ENCODE measurements around the gene SP140.

Gene SP140

GRCh38 chr2:230225486-230225885 lies at the start of gene SP140:
SP140 (plus strand) TSS chr2:230225736; CDS start chr2:230225845, 109 bp downstream.
- H3K36me3 Mint-ChIP-seq, result peaks cover 31 to 44% of the 10 kb centered on the region in 2 donors
- H3K27me3 Mint-ChIP-seq, result no peaks in the 10 kb centered on the region
- peak; percentile 89 for DNase-seq
- peak within 1 kb of the TSS; percentile 95 for H3K4me3 Mint-ChIP-seq
- H3K4me1 Mint-ChIP-seq, result peaks cover 38 to 79% of the 10 kb centered on the region in 2 donors
- peak; percentile 87 for ATAC-seq (replicated peaks)
- H3K9me3 Mint-ChIP-seq, result no peaks in the 10 kb centered on the region
- H3K27ac Mint-ChIP-seq, result peak within 1 kb of the TSS; percentile 98

GRCh38 chr2:230176996-230177395 lies 48.5 kb upstream of the SP140 start:
- peaks cover 0 to 3% of the 10 kb centered on the region in 2 donors for H3K4me1 Mint-ChIP-seq
- peak overlapping the region; percentile 28 for H3K27ac Mint-ChIP-seq
- peaks cover 66 to 70% of the 10 kb centered on the region in 2 donors for H3K36me3 Mint-ChIP-seq
- H3K27me3 Mint-ChIP-seq, result no peaks in the 10 kb centered on the region
- no peak overlapping the region for H3K4me3 Mint-ChIP-seq
- no peak for ATAC-seq (replicated peaks)
- no peak for DNase-seq
- H3K9me3 Mint-ChIP-seq, result no peaks in the 10 kb centered on the region

- H3K27ac Mint-ChIP-seq, result peak overlapping the region; percentile 73
- H3K9me3 Mint-ChIP-seq, result no peaks in the 10 kb centered on the region
- no peak for DNase-seq
- peaks cover 0 to 3% of the 10 kb centered on the region in 2 donors for H3K4me1 Mint-ChIP-seq
- H3K27me3 Mint-ChIP-seq, result no peaks in the 10 kb centered on the region
- no peak for ATAC-seq (replicated peaks)
- no peak overlapping the region for H3K4me3 Mint-ChIP-seq
- peaks cover 67 to 74% of the 10 kb centered on the region in 2 donors for H3K36me3 Mint-ChIP-seq
These were observed 46.7 kb upstream of the SP140 start for GRCh38 chr2:230178546-230179485.

- Mint-ChIP-seq H3K4me3 (no peak overlapping the region), H3K4me1 (peaks cover 0 to 3% of the 10 kb centered on the region in 2 donors), H3K27ac (peak overlapping the region; percentile 37), H3K9me3 (no peaks in the 10 kb centered on the region), H3K27me3 (no peaks in the 10 kb centered on the region), H3K36me3 (peaks cover 62 to 72% of the 10 kb centered on the region in 2 donors)
- no peak for ATAC-seq (replicated peaks)
- no peak for DNase-seq
These were observed 45.6 kb upstream of the SP140 start for GRCh38 chr2:230179907-230180306.

- peaks cover 62 to 78% of the 10 kb centered on the region in 2 donors for H3K36me3 Mint-ChIP-seq
- ATAC-seq (replicated peaks) (no peak), DNase-seq (no peak)
- no peak overlapping the region for H3K4me3 Mint-ChIP-seq
- H3K27ac Mint-ChIP-seq, result peak overlapping the region; percentile 63
- H3K4me1 Mint-ChIP-seq, result peaks cover 0 to 4% of the 10 kb centered on the region in 2 donors
- no peaks in the 10 kb centered on the region for H3K9me3 Mint-ChIP-seq
- no peaks in the 10 kb centered on the region for H3K27me3 Mint-ChIP-seq
These were observed 44.3 kb upstream of the SP140 start for GRCh38 chr2:230181195-230181594.

- Mint-ChIP-seq H3K36me3 (peaks cover 42 to 82% of the 10 kb centered on the region in 2 donors), H3K9me3 (peaks cover 2 to 3% of the 10 kb centered on the region in 2 donors), H3K4me1 (peaks cover 6 to 8% of the 10 kb centered on the region in 2 donors), H3K27ac (peak overlapping the region; percentile 67), H3K4me3 (no peak overlapping the region), H3K27me3 (no peaks in the 10 kb centered on the region)
- DNase-seq (no peak), ATAC-seq (replicated peaks) (no peak)
These were observed 40.6 kb upstream of the SP140 start for GRCh38 chr2:230184727-230185578.

- peak overlapping the region; percentile 91 for H3K27ac Mint-ChIP-seq
- peaks cover 30 to 45% of the 10 kb centered on the region in 2 donors for H3K4me1 Mint-ChIP-seq
- peak; percentile 65 for DNase-seq
- peaks cover 39 to 55% of the 10 kb centered on the region in 2 donors for H3K36me3 Mint-ChIP-seq
- H3K27me3 Mint-ChIP-seq, result no peaks in the 10 kb centered on the region
- peak overlapping the region; percentile 71 to 72 for H3K4me3 Mint-ChIP-seq
- no peaks in the 10 kb centered on the region for H3K9me3 Mint-ChIP-seq
- peak; percentile 75 to 82 for ATAC-seq (replicated peaks)
These were observed 23.0 kb upstream of the SP140 start for GRCh38 chr2:230202430-230203109.

- Mint-ChIP-seq H3K27ac (peak overlapping the region; percentile 91), H3K36me3 (peaks cover 39 to 50% of the 10 kb centered on the region in 2 donors), H3K27me3 (no peaks in the 10 kb centered on the region), H3K9me3 (no peaks in the 10 kb centered on the region), H3K4me3 (peak overlapping the region; percentile 71 to 72), H3K4me1 (peaks cover 30 to 45% of the 10 kb centered on the region in 2 donors)
- peak in 1 of 2 donors; percentile 12 for ATAC-seq (replicated peaks)
- peak; percentile 44 for DNase-seq
These were observed 22.3 kb upstream of the SP140 start for GRCh38 chr2:230203110-230203676.

- no peak for DNase-seq
- H3K27me3 Mint-ChIP-seq, result no peaks in the 10 kb centered on the region
- peak overlapping the region; percentile 83 for H3K27ac Mint-ChIP-seq
- peak; percentile 55 to 63 for ATAC-seq (replicated peaks)
- H3K36me3 Mint-ChIP-seq, result peaks cover 39 to 45% of the 10 kb centered on the region in 2 donors
- no peaks in the 10 kb centered on the region for H3K9me3 Mint-ChIP-seq
- H3K4me3 Mint-ChIP-seq, result peak overlapping the region; percentile 31 to 44
- H3K4me1 Mint-ChIP-seq, result peaks cover 30 to 45% of the 10 kb centered on the region in 2 donors
These were observed 20.5 kb upstream of the SP140 start for GRCh38 chr2:230205034-230205433.

GRCh38 chr2:230205721-230206120 lies 19.8 kb upstream of the SP140 start:
- peaks cover 30 to 45% of the 10 kb centered on the region in 2 donors for H3K4me1 Mint-ChIP-seq
- H3K36me3 Mint-ChIP-seq, result peaks cover 33 to 40% of the 10 kb centered on the region in 2 donors
- peak overlapping the region; percentile 83 for H3K27ac Mint-ChIP-seq
- peak overlapping the region; percentile 31 to 44 for H3K4me3 Mint-ChIP-seq
- no peaks in the 10 kb centered on the region for H3K9me3 Mint-ChIP-seq
- DNase-seq, result no peak
- no peaks in the 10 kb centered on the region for H3K27me3 Mint-ChIP-seq
- ATAC-seq (replicated peaks), result peak; percentile 44 to 56

- Mint-ChIP-seq H3K27ac (no peak overlapping the region), H3K4me1 (peaks cover 24 to 55% of the 10 kb centered on the region in 2 donors), H3K9me3 (no peaks in the 10 kb centered on the region), H3K4me3 (no peak overlapping the region), H3K36me3 (peaks cover 33 to 45% of the 10 kb centered on the region in 2 donors), H3K27me3 (no peaks in the 10 kb centered on the region)
- no peak for ATAC-seq (replicated peaks)
- no peak for DNase-seq
These were observed 17.0 kb upstream of the SP140 start for GRCh38 chr2:230208576-230208975.

GRCh38 chr2:230209422-230210051 lies 16.0 kb upstream of the SP140 start:
- Mint-ChIP-seq H3K27ac (no peak overlapping the region), H3K4me3 (no peak overlapping the region), H3K9me3 (no peaks in the 10 kb centered on the region), H3K4me1 (peaks cover 28 to 55% of the 10 kb centered on the region in 2 donors), H3K36me3 (peaks cover 40 to 51% of the 10 kb centered on the region in 2 donors), H3K27me3 (no peaks in the 10 kb centered on the region)
- DNase-seq (no peak), ATAC-seq (replicated peaks) (peak; percentile 80 to 81)

GRCh38 chr2:230216489-230216888 lies 9.0 kb upstream of the SP140 start:
- DNase-seq (no peak), ATAC-seq (replicated peaks) (no peak)
- no peaks in the 10 kb centered on the region for H3K27me3 Mint-ChIP-seq
- H3K27ac Mint-ChIP-seq, result peak overlapping the region; percentile 69
- H3K9me3 Mint-ChIP-seq, result no peaks in the 10 kb centered on the region
- H3K4me1 Mint-ChIP-seq, result peaks cover 38 to 82% of the 10 kb centered on the region in 2 donors
- H3K4me3 Mint-ChIP-seq, result peak overlapping the region; percentile 8 to 21
- peaks cover 47 to 72% of the 10 kb centered on the region in 2 donors for H3K36me3 Mint-ChIP-seq

All from stimulated activated naive B cell treated with anti-CD40 and anti-IgM and Interleukin-4, amounts not matched to agents 10 μg/mL and 1 μg/mL and 100 μg/mL, for 72 hours (primary cell).